GM12878 (cell line): ENCODE measurements around the gene SLC35F2. TPM values are rescaled to one million over a fixed set of nuclear protein-coding genes. Genes with fewer than 3 reads are reported as not detected.

Source experiments
- ATAC-seq: fragments of 200-7000 bp; cut with Tn5 transposase; 3 replicates; pipeline ENCODE4 v1.9.1; 2020; ENCODE audit warnings: mild to moderate bottlenecking, moderate library complexity
- BruUV-seq: library from RNA; stranded (reverse); fragments of 400-500 nt; replicated peaks from 2 replicates; lab custom pipeline; 2021; lab: Mats Ljungman, UMichigan
- CTCF ChIA-PET: fragments of 300-600 bp; sonication (Branson Sonifier 250); formaldehyde crosslinking; extraction: SDS; loops from one replicate; lab custom pipeline; 2021; ENCODE audit warnings: inconsistent platforms; lab: Yijun Ruan, JAX
- POLR2A ChIA-PET: fragments of 350-600 bp; formaldehyde crosslinking; extraction: SDS; loops from one replicate; lab custom pipeline; 2021; ENCODE audit warnings: inconsistent platforms; lab: Charles Lee
- RAD21 ChIA-PET: fragments of 300-600 bp; sonication (Branson Sonifier 250); formaldehyde crosslinking; loops from one replicate; lab custom pipeline; 2023; ENCODE audit warnings: antibody characterized with exemption; ENCODE audit not compliant: unreplicated experiment; lab: Charles Lee
- SMC1A ChIA-PET: fragments of 300-600 bp; sonication (Branson Sonifier 250); formaldehyde crosslinking; loops from one replicate; lab custom pipeline; 2023; ENCODE audit not compliant: unreplicated experiment, uncharacterized antibody; lab: Charles Lee
- DNase-seq: peaks from one replicate; pipeline ENCODE4 v3.0.0-alpha.2; 2011; ENCODE audit warnings: low read depth, low spot score
- FAIRE-seq: peaks from 3 replicates; lab custom pipeline; 2011; peaks lifted over from hg19 to GRCh38; lab: Jason Lieb, UNC
- H2AFZ ChIP-seq: 2 replicates; pipeline ENCODE4 v1.6.0; 2011; ENCODE audit warnings: low read depth, low read length, control low read depth; ENCODE audit not compliant: control insufficient read depth
- H3K27ac ChIP-seq: 2 replicates; pipeline ENCODE4 v1.5.1; 2011; ENCODE audit warnings: control low read depth; ENCODE audit not compliant: control insufficient read depth, insufficient read depth
- H3K27me3 ChIP-seq, 2 experiments: replicated peaks in 1 of 2; 2 replicates each; pipeline versions ENCODE4 v1.6.0 to v1.6.1; 2011; ENCODE audit warnings: low read length in 1 of 2; ENCODE audit not compliant: control insufficient read depth in 2 of 2, insufficient read depth in 2 of 2
- H3K36me3 ChIP-seq, 2 experiments: 2 replicates each; pipeline ENCODE4 v1.5.1; 2011; ENCODE audit warnings: low read length in 1 of 2; ENCODE audit not compliant: control insufficient read depth in 2 of 2, insufficient read depth in 2 of 2
- H3K4me1 ChIP-seq: 2 replicates; pipeline ENCODE4 v1.6.1; 2011; ENCODE audit warnings: mild to moderate bottlenecking, low read length, moderate library complexity, mixed read lengths; ENCODE audit not compliant: control insufficient read depth, insufficient read depth
- H3K4me2 ChIP-seq: 2 replicates; pipeline ENCODE4 v1.6.0; 2011; ENCODE audit warnings: control low read depth; ENCODE audit not compliant: control insufficient read depth, insufficient read depth
- H3K4me3 ChIP-seq: fragments of 200-600 bp; sonication (generic); 2 replicates; pipeline ENCODE4 v1.5.1; 2016
- H3K79me2 ChIP-seq: 2 replicates; pipeline ENCODE4 v1.6.0; 2011; ENCODE audit warnings: low read length; ENCODE audit not compliant: control insufficient read depth, insufficient read depth
- H3K9ac ChIP-seq: 2 replicates; pipeline ENCODE4 v1.8.0; 2011; ENCODE audit warnings: low read length, control low read depth, mixed read lengths; ENCODE audit not compliant: control insufficient read depth, insufficient read depth
- H3K9me3 ChIP-seq: replicated peaks from 3 replicates; pipeline ENCODE4 v1.5.1; 2011; ENCODE audit warnings: mild to moderate bottlenecking, low read length; ENCODE audit not compliant: control insufficient read depth, insufficient read depth
- H4K20me1 ChIP-seq: 2 replicates; pipeline ENCODE4 v1.6.0; 2011; ENCODE audit not compliant: control insufficient read depth, insufficient read depth
- ZNF384 ChIP-seq: IDR thresholded peaks from 2 replicates; pipeline ENCODE4 v1.6.1; 2012; ENCODE audit warnings: low read depth, mild to moderate bottlenecking, low read length, improper control_type of control experiment, borderline replicate concordance
- WGBS: methylation state at CpG from one replicate; pipeline ENCODE4 v1.1.6; 2016; ENCODE audit warnings: low lambda C conversion rate; ENCODE audit not compliant: insufficient replicate concordance, insufficient coverage; ENCODE audit errors: missing lambda C conversion rate; 5-methylcytosine and 5-hydroxymethylcytosine counted together
- in situ Hi-C: fragments of 300-500 bp; cut with MboI; formaldehyde crosslinking; loops from 9 replicates; pipeline ENCODE4 v1.14.3; 2018; ENCODE audit warnings: mixed read lengths
- intact Hi-C: fragments of 100-400 bp; cut with micrococcal nuclease; formaldehyde crosslinking; loops from one replicate; pipeline ENCODE4 v1.14.2; 2022; ENCODE audit not compliant: unreplicated experiment
- polyA plus RNA-seq, 11 experiments: library from polyadenylated mRNA; depleted of rRNA in 4 of 11; unstranded in 6 of 11; stranded (reverse) in 5 of 11; fragments of >200 nt; fragmentation: Nextera tagmentation in 4 of 11; fragmentation: Illumina TruSeq in 1 of 11; extraction: Ambion mirVana in 4 of 11; extraction: Trizol in 1 of 11; gene quantifications; 1 replicate in 1 of 11; 2 replicates in 10 of 11; pipeline versions ENCODE4 v1.2.1 to v1.2.3, GENCODE V29; 2011 to 2016; ENCODE audit warnings: inconsistent platforms in 2 of 11, missing spikeins in 2 of 11, low read depth in 1 of 11
- total RNA-seq, 4 experiments: library from RNA; depleted of rRNA in 3 of 4; stranded (reverse); fragments of >200 nt in 3 of 4; fragmentation: Illumina TruSeq in 1 of 4; extraction: Trizol in 1 of 4; gene quantifications; 2 replicates each; pipeline versions ENCODE4 v1.2.1 to v1.2.3, GENCODE V29; 2013 to 2021
- TF ChIP-seq, protein P1 (sequence below): fragments of 450-650 bp; IDR thresholded peaks from 2 replicates; pipeline ENCODE4 v1.6.1; 2017; ENCODE audit warnings: mild to moderate bottlenecking, moderate library complexity
- TF ChIP-seq, protein P2 (sequence below): IDR thresholded peaks from 2 replicates; pipeline ENCODE4 v1.6.1; 2012; ENCODE audit warnings: mild to moderate bottlenecking, low read depth, low read length

Gene SLC35F2
- total and polyA plus RNA-seq, 10 of the 15 experiments (the other 5 are each of a cell fraction or from before 2014, with no cell fraction given): 15.2 to 48.8 (median 40.1) TPM

DNA sequence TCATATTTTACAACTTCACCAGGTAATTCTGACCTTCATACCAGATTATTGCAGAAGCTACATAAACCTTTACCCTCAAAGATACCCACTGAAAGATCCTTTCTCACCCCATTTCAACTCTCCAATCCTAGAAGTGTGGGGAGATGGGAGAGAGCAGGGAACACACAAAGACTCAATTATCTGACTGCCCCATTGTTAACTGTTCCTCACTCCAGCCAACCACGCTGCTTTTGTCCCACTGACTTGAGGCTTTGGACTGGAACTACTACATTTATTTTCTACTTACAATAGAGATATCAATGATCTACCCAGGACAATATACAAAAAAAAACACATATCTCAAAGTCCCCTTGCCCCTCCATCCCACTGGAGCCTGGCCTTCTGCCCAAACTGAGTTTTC lies 102.0 kb downstream of the SLC35F2 start (continued):
- no peak for TF ChIP-seq ZNF384
- TF ChIP-seq, protein P1, sequence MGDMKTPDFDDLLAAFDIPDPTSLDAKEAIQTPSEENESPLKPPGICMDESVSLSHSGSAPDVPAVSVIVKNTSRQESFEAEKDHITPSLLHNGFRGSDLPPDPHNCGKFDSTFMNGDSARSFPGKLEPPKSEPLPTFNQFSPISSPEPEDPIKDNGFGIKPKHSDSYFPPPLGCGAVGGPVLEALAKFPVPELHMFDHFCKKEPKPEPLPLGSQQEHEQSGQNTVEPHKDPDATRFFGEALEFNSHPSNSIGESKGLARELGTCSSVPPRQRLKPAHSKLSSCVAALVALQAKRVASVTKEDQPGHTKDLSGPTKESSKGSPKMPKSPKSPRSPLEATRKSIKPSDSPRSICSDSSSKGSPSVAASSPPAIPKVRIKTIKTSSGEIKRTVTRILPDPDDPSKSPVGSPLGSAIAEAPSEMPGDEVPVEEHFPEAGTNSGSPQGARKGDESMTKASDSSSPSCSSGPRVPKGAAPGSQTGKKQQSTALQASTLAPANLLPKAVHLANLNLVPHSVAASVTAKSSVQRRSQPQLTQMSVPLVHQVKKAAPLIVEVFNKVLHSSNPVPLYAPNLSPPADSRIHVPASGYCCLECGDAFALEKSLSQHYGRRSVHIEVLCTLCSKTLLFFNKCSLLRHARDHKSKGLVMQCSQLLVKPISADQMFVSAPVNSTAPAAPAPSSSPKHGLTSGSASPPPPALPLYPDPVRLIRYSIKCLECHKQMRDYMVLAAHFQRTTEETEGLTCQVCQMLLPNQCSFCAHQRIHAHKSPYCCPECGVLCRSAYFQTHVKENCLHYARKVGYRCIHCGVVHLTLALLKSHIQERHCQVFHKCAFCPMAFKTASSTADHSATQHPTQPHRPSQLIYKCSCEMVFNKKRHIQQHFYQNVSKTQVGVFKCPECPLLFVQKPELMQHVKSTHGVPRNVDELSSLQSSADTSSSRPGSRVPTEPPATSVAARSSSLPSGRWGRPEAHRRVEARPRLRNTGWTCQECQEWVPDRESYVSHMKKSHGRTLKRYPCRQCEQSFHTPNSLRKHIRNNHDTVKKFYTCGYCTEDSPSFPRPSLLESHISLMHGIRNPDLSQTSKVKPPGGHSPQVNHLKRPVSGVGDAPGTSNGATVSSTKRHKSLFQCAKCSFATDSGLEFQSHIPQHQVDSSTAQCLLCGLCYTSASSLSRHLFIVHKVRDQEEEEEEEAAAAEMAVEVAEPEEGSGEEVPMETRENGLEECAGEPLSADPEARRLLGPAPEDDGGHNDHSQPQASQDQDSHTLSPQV: no peak

DNA sequence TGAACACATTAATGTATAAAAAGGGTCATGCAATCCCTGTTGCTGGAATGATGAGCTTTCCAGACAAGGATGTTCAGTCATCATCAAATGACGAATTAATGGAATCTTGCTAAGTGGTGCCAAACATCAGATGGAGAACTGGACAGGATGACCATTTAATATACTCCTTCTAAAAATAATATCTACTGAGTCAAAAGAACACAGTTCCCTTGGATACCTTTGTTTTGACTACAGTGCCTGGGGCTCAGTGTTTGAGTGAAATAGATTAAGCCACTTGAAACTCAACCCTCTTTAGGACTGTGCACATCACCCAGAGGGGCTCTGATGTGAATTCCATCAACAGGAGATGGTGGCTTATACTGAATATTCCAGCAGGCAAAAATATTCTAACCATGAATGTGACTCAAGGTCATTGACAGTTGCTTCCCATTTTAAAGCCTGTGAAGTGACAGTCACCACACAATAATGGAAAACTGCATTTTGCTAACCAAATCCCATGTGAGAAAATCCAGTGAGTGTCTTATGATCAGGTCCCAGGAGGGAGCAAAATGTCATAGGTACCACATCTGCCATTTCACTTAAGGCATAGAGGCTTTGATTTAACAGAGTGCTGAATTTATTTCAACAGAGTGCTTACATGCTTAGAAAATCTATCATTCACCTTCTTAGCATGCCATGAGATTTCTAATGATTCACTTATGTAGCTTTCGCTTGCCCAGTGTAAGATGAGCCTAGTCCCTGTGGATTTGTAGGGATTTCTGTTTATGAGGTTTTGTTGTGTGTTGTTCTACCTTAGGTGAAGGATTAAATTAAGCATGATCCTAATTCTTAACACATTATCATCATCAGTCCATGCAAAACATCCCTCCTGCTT lies 105.4 kb downstream of the SLC35F2 start:
- H3K36me3 ChIP-seq: no peaks in the 10 kb centered on the region

More for the DNA sequence above, 105.4 kb downstream of the SLC35F2 start:
- 44% methylated on average over 2 of the region's 2 CpGs for WGBS
- Histone ChIP-seq H3K4me2 (no peak overlapping the region), H3K9me3 (no peaks in the 10 kb centered on the region), H3K9ac (no peak overlapping the region), H2AFZ (no peak overlapping the region), H3K27ac (no peak overlapping the region), H4K20me1 (no peaks in the 10 kb centered on the region), H3K4me1 (no peaks in the 10 kb centered on the region), H3K4me3 (no peak overlapping the region), H3K27me3 (no peaks in the 10 kb centered on the region), H3K79me2 (no peaks in the 10 kb centered on the region)
- DNase-seq: no peak
- no TSS peak for BruUV-seq
- RAD21 ChIA-PET: no interaction called here
- POLR2A ChIA-PET: no interaction called here
- SMC1A ChIA-PET: no interaction called here
- no peak for ATAC-seq
- in situ Hi-C loops: no loop called here
- FAIRE-seq: no peak
- TF ChIP-seq, protein P2, sequence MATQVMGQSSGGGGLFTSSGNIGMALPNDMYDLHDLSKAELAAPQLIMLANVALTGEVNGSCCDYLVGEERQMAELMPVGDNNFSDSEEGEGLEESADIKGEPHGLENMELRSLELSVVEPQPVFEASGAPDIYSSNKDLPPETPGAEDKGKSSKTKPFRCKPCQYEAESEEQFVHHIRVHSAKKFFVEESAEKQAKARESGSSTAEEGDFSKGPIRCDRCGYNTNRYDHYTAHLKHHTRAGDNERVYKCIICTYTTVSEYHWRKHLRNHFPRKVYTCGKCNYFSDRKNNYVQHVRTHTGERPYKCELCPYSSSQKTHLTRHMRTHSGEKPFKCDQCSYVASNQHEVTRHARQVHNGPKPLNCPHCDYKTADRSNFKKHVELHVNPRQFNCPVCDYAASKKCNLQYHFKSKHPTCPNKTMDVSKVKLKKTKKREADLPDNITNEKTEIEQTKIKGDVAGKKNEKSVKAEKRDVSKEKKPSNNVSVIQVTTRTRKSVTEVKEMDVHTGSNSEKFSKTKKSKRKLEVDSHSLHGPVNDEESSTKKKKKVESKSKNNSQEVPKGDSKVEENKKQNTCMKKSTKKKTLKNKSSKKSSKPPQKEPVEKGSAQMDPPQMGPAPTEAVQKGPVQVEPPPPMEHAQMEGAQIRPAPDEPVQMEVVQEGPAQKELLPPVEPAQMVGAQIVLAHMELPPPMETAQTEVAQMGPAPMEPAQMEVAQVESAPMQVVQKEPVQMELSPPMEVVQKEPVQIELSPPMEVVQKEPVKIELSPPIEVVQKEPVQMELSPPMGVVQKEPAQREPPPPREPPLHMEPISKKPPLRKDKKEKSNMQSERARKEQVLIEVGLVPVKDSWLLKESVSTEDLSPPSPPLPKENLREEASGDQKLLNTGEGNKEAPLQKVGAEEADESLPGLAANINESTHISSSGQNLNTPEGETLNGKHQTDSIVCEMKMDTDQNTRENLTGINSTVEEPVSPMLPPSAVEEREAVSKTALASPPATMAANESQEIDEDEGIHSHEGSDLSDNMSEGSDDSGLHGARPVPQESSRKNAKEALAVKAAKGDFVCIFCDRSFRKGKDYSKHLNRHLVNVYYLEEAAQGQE: no peak
- TF ChIP-seq, all 136 proteins: peak for 0
- intact Hi-C loops: no loop called here
- CTCF ChIA-PET: interaction anchor here (0.8 to 1.3 kb wide), 2 partner anchors 10 to 18 kb away, joined by 3 to 4 read pairs; no protein-coding TSS in a partner anchor
